Testis (tissue), 2 donors: ENCODE measurements around the gene DNAJC24.

Source experiments
- CTCF ChIP-seq, 3 experiments: fragments of 450-650 bp in 2 of 3; fragments of 200-600 bp in 1 of 3; sonication (generic) in 1 of 3; IDR thresholded peaks; one replicate each; pipeline ENCODE4 v1.5.1; 2016 to 2019; ENCODE audit warnings: antibody characterized with exemption in 3 of 3, mild to moderate bottlenecking in 2 of 3, moderate library complexity in 1 of 3
- POLR2A ChIP-seq: fragments of 450-650 bp; IDR thresholded peaks from one replicate; pipeline ENCODE4 v1.6.1; 2017; ENCODE audit warnings: antibody characterized with exemption, mild to moderate bottlenecking, moderate library complexity

- TF ChIP-seq POLR2A (no peak), CTCF (IDR thresholded peaks at IDR 0.05) (no peak)
These were observed 35.0 kb downstream of the DNAJC24 start for GRCh38 chr11:31404614-31405013.
